HepG2 (cell line): ENCODE measurements around the gene COX4I2. TPM values are rescaled to one million over a fixed set of nuclear protein-coding genes. Genes with fewer than 3 reads are reported as not detected.

ENCODE experiments used
- CHD4 ChIP-seq: fragments of 200-600 bp; sonication (generic); IDR thresholded peaks from 2 replicates; pipeline ENCODE4 v1.7.0; 2017; ENCODE audit warnings: mild to moderate bottlenecking, low read length, borderline replicate concordance
- GATAD1 ChIP-seq: IDR thresholded peaks from 2 replicates; pipeline ENCODE4 v1.6.1; 2016; ENCODE audit warnings: missing genetic modification reagents, missing compliant biosample characterization
- HMGA1 ChIP-seq: sonication (generic); formaldehyde crosslinking; conservative IDR thresholded peaks from 2 replicates; pipeline ENCODE4 v1.4.0; 2020; ENCODE audit warnings: missing genetic modification reagents
- HMGXB4 ChIP-seq, 2 experiments: sonication (generic) in 1 of 2; formaldehyde crosslinking in 1 of 2; IDR thresholded peaks; 2 replicates each; pipeline versions ENCODE4 v1.4.0 to v1.6.1; 2018 to 2020; ENCODE audit warnings: missing genetic modification reagents in 2 of 2, borderline replicate concordance in 1 of 2, low read depth in 1 of 2, mild to moderate bottlenecking in 1 of 2, missing biosample characterization in 1 of 2
- KLF11 ChIP-seq: IDR thresholded peaks from 2 replicates; pipeline ENCODE4 v1.6.1; 2016; ENCODE audit warnings: missing compliant biosample characterization
- MTA1 ChIP-seq: sonication (generic); formaldehyde crosslinking; IDR thresholded peaks from 2 replicates; pipeline ENCODE4 v1.4.0; 2020; ENCODE audit warnings: missing genetic modification reagents, mild to moderate bottlenecking, borderline replicate concordance
- NR2F6 ChIP-seq, 2 experiments: IDR thresholded peaks; 2 replicates each; pipeline ENCODE4 v1.6.1; 2016; ENCODE audit warnings: antibody characterized with exemption in 1 of 2, mild to moderate bottlenecking in 1 of 2
- POLR2G ChIP-seq: fragments of 200-400 bp; formaldehyde crosslinking; IDR thresholded peaks from 2 replicates; pipeline ENCODE4 v1.6.1; 2018; ENCODE audit warnings: mild to moderate bottlenecking, low read depth, low read length, moderate library complexity
- SOX13 ChIP-seq, 3 experiments: fragments of 450-650 bp in 1 of 3; sonication (generic) in 1 of 3; formaldehyde crosslinking in 1 of 3; IDR thresholded peaks in 2 of 3; conservative IDR thresholded peaks in 1 of 3; 2 replicates each; pipeline versions ENCODE4 v1.5.0 to v1.6.1; 2016 to 2020; ENCODE audit warnings: antibody characterized with exemption in 1 of 3, mild to moderate bottlenecking in 1 of 3, missing compliant biosample characterization in 1 of 3, missing genetic modification reagents in 1 of 3, moderate library complexity in 1 of 3
- STAT5B ChIP-seq: sonication (generic); formaldehyde crosslinking; IDR thresholded peaks from 2 replicates; pipeline ENCODE4 v1.4.0; 2020; ENCODE audit warnings: missing genetic modification reagents
- XRCC5 ChIP-seq: fragments of 200-400 bp; formaldehyde crosslinking; optimal IDR thresholded peaks from 2 replicates; pipeline ENCODE3; 2017; ENCODE audit warnings: mild to moderate bottlenecking, low read length
- ZNF24 ChIP-seq: fragments of 450-650 bp; IDR thresholded peaks from 2 replicates; pipeline ENCODE4 v1.6.1; 2017; ENCODE audit warnings: antibody characterized with exemption, mild to moderate bottlenecking
- ZNF546 ChIP-seq: sonication (generic); formaldehyde crosslinking; conservative IDR thresholded peaks from 2 replicates; pipeline ENCODE4 v1.8.1; 2023; ENCODE audit warnings: mild to moderate bottlenecking, missing genetic modification reagents
- ZNF614 ChIP-seq: IDR thresholded peaks from 2 replicates; pipeline ENCODE4 v1.6.1; 2018; ENCODE audit warnings: missing biosample characterization, missing genetic modification reagents, inconsistent platforms, borderline replicate concordance
- ZNF710 ChIP-seq: sonication (generic); formaldehyde crosslinking; IDR thresholded peaks from 2 replicates; pipeline ENCODE4 v1.5.0; 2020; ENCODE audit warnings: mild to moderate bottlenecking, missing genetic modification reagents, borderline replicate concordance
- ZNF883 ChIP-seq: sonication (generic); formaldehyde crosslinking; IDR thresholded peaks from 2 replicates; pipeline ENCODE4 v1.5.1; 2020; ENCODE audit warnings: mild to moderate bottlenecking, missing genetic modification reagents; ENCODE audit errors: not compliant biosample characterization
- polyA plus RNA-seq, 8 experiments: library from polyadenylated mRNA; depleted of rRNA in 3 of 8; stranded (reverse) in 7 of 8; unstranded in 1 of 8; fragments of >200 nt; fragmentation: Illumina TruSeq in 4 of 8; extraction: Trizol in 4 of 8; gene quantifications; 2 replicates each; pipeline versions ENCODE4 v1.2.1 to v1.2.3, GENCODE V29; 2011 to 2016; ENCODE audit warnings: low read depth in 4 of 8, missing spikeins in 1 of 8, mixed read lengths in 1 of 8; ENCODE audit not compliant: insufficient read depth in 1 of 8
- total RNA-seq, 5 experiments: library from RNA; depleted of rRNA; stranded (reverse); fragments of >200 nt; fragmentation: Illumina TruSeq; extraction: Trizol; gene quantifications; 2 replicates each; pipeline ENCODE4 v1.2.3, GENCODE V29; 2016; ENCODE audit warnings: low read depth in 1 of 5
- TF ChIP-seq, protein P1 (sequence below): sonication (generic); formaldehyde crosslinking; conservative IDR thresholded peaks from 2 replicates; pipeline ENCODE4 v1.4.0; 2020; ENCODE audit warnings: missing genetic modification reagents
- TF ChIP-seq, protein P2 (sequence below): sonication (generic); formaldehyde crosslinking; IDR thresholded peaks from 2 replicates; pipeline ENCODE4 v1.5.1; 2020; ENCODE audit warnings: missing genetic modification reagents, mild to moderate bottlenecking, borderline replicate concordance
- TF ChIP-seq, protein P3 (sequence below): sonication (generic); formaldehyde crosslinking; IDR thresholded peaks from 2 replicates; pipeline ENCODE4 v1.4.0; 2020; ENCODE audit warnings: missing genetic modification reagents

COX4I2 gene
- total and polyA plus RNA-seq, 2 of the 13 experiments (the other 11 are each of a cell fraction or from before 2014, with no cell fraction given) = 1.1 TPM; not detected in 1

DNA sequence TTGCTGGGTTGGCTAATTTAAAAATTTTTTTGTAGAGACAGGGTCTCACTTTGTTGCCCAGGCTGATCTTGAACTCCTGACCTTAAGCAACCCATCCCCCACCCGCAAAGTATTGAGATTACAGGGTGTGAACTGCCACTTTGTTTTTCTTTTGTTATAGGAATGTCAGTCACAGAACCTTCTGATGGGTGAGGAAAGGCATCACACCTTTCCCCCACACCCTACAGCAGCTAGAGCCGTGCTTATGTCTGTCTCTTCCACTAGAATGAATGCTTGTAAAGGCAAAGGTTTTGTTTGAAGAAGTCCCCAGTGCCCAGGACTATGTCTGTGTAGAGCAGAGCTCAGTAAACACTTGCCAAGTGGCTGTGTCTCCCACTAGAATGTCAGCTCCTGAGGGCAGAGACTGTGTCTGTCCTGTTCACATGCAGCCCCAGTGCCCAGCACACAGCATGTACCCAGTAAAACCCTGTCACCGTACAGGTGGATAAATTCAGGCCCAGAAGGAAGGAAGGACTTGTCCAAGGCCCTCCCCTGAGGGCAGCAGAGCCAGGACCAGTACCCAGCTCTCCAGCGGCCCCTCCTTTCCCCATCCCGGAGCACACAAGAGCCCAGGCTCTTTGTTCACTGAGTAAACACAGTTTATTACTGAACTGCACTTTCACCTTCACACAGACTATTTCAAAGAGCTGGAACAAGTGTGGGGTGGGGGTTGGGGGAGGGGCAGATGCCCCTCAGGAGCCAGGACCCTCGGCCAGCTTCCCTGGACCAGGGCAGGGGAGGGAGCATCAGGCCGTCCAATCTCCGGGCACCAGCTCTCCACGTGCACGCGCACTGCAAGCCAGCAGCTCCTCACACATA, 26.4 kb downstream of the COX4I2 start (continued):
- TF ChIP-seq, protein P1, sequence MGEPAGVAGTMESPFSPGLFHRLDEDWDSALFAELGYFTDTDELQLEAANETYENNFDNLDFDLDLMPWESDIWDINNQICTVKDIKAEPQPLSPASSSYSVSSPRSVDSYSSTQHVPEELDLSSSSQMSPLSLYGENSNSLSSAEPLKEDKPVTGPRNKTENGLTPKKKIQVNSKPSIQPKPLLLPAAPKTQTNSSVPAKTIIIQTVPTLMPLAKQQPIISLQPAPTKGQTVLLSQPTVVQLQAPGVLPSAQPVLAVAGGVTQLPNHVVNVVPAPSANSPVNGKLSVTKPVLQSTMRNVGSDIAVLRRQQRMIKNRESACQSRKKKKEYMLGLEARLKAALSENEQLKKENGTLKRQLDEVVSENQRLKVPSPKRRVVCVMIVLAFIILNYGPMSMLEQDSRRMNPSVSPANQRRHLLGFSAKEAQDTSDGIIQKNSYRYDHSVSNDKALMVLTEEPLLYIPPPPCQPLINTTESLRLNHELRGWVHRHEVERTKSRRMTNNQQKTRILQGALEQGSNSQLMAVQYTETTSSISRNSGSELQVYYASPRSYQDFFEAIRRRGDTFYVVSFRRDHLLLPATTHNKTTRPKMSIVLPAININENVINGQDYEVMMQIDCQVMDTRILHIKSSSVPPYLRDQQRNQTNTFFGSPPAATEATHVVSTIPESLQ (CRISPR knock-in tag) = 0 out of 2 replicates have a peak, but pooled peaks have one; percentile 96
- TF ChIP-seq ZNF614 = peak; percentile 53
- no peak for TF ChIP-seq ZNF710 (CRISPR knock-in tag)
- TF ChIP-seq, protein P2, sequence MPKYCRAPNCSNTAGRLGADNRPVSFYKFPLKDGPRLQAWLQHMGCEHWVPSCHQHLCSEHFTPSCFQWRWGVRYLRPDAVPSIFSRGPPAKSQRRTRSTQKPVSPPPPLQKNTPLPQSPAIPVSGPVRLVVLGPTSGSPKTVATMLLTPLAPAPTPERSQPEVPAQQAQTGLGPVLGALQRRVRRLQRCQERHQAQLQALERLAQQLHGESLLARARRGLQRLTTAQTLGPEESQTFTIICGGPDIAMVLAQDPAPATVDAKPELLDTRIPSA (CRISPR knock-in tag) = no peak
- TF ChIP-seq POLR2G = peak; percentile 69
- no peak; the same call in 1 of the 2 replicates for TF ChIP-seq GATAD1
- peak; percentile 60 for TF ChIP-seq ZNF883
- TF ChIP-seq ZNF24 = 0 out of 2 replicates have a peak, but pooled peaks have one; percentile 20
- no peak; the same call in 1 of the 2 replicates for TF ChIP-seq HMGA1
- TF ChIP-seq CHD4 = peak; percentile 54; the same call in 1 of the 2 replicates
- TF ChIP-seq NR2F6 (IDR thresholded peaks at IDR 0.05) = peak; percentile 93
- TF ChIP-seq NR2F6 (CRISPR knock-in tag; IDR thresholded peaks at IDR 0.05) = peak; percentile 91
- TF ChIP-seq HMGXB4 (CRISPR knock-in tag; IDR thresholded peaks at IDR 0.05; ENCODE audit: borderline replicate concordance in 1 of 2, low read depth in 1 of 2) = peak; percentile 17 to 37; a peak in 2 of 4 replicates
- peak; percentile 75; the same call in 1 of the 2 replicates for TF ChIP-seq ZNF546 (CRISPR knock-in tag)
- TF ChIP-seq MTA1 (CRISPR knock-in tag) = peak; percentile 97
- TF ChIP-seq, protein P3, sequence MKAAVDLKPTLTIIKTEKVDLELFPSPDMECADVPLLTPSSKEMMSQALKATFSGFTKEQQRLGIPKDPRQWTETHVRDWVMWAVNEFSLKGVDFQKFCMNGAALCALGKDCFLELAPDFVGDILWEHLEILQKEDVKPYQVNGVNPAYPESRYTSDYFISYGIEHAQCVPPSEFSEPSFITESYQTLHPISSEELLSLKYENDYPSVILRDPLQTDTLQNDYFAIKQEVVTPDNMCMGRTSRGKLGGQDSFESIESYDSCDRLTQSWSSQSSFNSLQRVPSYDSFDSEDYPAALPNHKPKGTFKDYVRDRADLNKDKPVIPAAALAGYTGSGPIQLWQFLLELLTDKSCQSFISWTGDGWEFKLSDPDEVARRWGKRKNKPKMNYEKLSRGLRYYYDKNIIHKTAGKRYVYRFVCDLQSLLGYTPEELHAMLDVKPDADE (CRISPR knock-in tag) = no peak
- TF ChIP-seq XRCC5 = peak; percentile 32
- TF ChIP-seq STAT5B (CRISPR knock-in tag) = peak; percentile 30
- TF ChIP-seq KLF11 = peak; percentile 69
- peak; percentile 98 for TF ChIP-seq SOX13 (IDR thresholded peaks at IDR 0.05)
- TF ChIP-seq SOX13 (CRISPR knock-in tag; conservative IDR thresholded peaks at IDR 0.05 in 1 of 2, IDR thresholded peaks at IDR 0.05 in 1 of 2) = peak; percentile 29 to 97; a peak in 2 of 4 replicates
